Measurements from ENCODE around the gene A1CF. TPM values are rescaled to one million over a fixed set of nuclear protein-coding genes. Genes with fewer than 3 reads are reported as not detected.
"Not testable (repeated sequence)": the region's sequence is repeated elsewhere in the genome, so short reads cannot be mapped to it uniquely, and the experiment has no call there.

A1CF gene
- polyA plus RNA-seq, 2 donors: not detected

DNA sequence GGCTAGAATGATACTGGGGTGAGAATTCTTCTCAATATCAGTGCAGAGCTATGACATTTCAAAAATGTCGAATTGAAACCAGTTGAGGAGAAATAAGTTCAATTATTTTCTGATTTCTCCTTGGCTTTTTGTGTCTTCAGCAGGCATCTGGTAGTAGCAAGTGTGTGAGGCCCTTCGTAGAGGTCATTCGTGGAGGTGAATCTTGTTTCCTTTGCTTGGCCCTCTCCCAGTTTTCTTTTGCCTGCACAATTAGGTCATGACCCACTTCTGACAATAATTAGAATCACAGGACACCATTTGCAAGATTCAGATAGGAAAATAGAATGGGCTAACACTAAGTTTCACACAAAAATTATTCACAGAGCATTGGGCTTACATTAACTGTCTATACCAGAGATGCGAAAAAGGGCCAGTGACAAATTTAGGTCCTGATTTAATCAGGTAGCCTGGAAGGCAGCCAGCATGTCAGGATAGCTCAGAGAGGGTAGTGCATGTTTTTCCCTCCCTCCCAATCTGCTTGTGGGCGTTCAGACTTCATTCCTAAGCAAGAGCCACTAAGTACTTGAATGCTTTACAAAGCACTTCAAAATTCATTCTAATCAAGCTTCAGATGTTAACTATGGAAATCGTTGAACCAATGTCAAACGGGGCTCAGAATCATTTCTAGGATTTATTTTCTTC lies 24.0 kb upstream of the A1CF start:
- no peaks in the 10 kb centered on the region for H3K27me3 ChIP-seq (ENCODE audit: control insufficient read depth in 1 of 2, insufficient read depth in 2 of 2, low read length in 2 of 2)
- no peaks in the 10 kb centered on the region for H3K4me1 ChIP-seq (ENCODE audit: control insufficient read depth in 2 of 2, insufficient read depth in 2 of 2, low read length in 1 of 2)
- no peak overlapping the region for H3K27ac ChIP-seq (ENCODE audit: low read depth in 2 of 2, low read length in 1 of 2)
- H3K36me3 ChIP-seq (ENCODE audit: control insufficient read depth in 2 of 2, insufficient read depth in 2 of 2, low read length in 1 of 2): no peaks in the 10 kb centered on the region
- H3K9me3 ChIP-seq (ENCODE audit: control insufficient read depth in 2 of 2, insufficient read depth in 1 of 2, low read depth in 1 of 2, low read length in 1 of 2): no peaks in the 10 kb centered on the region
- 85% methylated on average over 7 of the region's 7 CpGs for WGBS, 2 donors
- H3K4me3 ChIP-seq (ENCODE audit: low read depth in 1 of 2, low read length in 2 of 2): no peak overlapping the region

DNA sequence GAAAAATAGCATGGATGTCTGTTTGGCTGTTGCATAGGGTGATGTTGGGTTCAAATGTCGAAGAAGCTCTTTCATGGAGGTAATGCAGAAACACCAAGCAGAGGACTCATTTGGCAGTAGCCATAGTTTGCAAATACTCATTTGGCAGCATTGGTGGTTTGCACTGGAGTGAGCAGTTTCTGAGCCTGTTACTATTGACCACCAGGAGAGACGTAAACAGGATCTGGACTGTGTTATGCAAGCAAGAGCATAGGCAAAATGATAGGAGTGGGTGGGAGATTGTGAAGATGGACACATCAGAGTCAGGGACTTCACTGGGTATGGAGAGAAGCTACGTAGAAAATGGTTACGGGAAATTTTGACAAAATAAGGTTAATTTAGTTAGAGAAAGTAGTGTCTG lies 22.9 kb upstream of the A1CF start:
- no peaks in the 10 kb centered on the region for H3K27me3 ChIP-seq (ENCODE audit: control insufficient read depth in 1 of 2, insufficient read depth in 2 of 2, low read length in 2 of 2)
- no peaks in the 10 kb centered on the region for H3K36me3 ChIP-seq (ENCODE audit: control insufficient read depth in 2 of 2, insufficient read depth in 2 of 2, low read length in 1 of 2)
- no peaks in the 10 kb centered on the region for H3K9me3 ChIP-seq (ENCODE audit: control insufficient read depth in 2 of 2, insufficient read depth in 1 of 2, low read depth in 1 of 2, low read length in 1 of 2)
- no peak overlapping the region for H3K27ac ChIP-seq (ENCODE audit: low read depth in 2 of 2, low read length in 1 of 2)
- no peaks in the 10 kb centered on the region for H3K4me1 ChIP-seq (ENCODE audit: control insufficient read depth in 2 of 2, insufficient read depth in 2 of 2, low read length in 1 of 2)
- H3K4me3 ChIP-seq (ENCODE audit: low read depth in 1 of 2, low read length in 2 of 2): no peak overlapping the region
- 89 to 91% methylated on average over 4 of the region's 4 CpGs for WGBS, 2 donors

DNA sequence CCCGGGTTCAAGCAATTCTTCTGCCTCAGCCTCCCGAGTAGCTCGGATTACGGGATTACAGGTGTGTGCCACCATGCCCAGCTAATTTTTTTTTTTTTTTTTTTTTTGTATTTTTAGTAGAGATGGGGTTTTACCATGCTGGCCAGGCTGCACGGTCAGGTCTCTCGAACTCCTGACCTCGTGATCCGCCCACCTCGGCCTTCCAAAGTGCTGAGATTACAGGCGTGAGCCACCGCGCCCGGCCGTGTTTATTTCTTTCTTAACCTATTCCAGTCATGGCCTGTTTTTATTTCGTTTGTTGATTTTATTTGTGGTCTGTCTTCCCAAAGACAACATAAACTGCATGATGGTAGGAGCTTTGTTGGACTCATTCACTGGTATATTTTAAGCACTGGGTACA lies 20.4 kb upstream of the A1CF start:
- not testable (repeated sequence) for H3K27ac ChIP-seq (ENCODE audit: low read depth in 2 of 2, low read length in 1 of 2); H3K4me3 ChIP-seq (ENCODE audit: low read depth in 1 of 2, low read length in 2 of 2); H3K9me3 ChIP-seq (ENCODE audit: control insufficient read depth in 2 of 2, insufficient read depth in 1 of 2, low read depth in 1 of 2, low read length in 1 of 2); H3K27me3 ChIP-seq (ENCODE audit: control insufficient read depth in 1 of 2, insufficient read depth in 2 of 2, low read length in 2 of 2); H3K4me1 ChIP-seq (ENCODE audit: control insufficient read depth in 2 of 2, insufficient read depth in 2 of 2, low read length in 1 of 2); H3K36me3 ChIP-seq (ENCODE audit: control insufficient read depth in 2 of 2, insufficient read depth in 2 of 2, low read length in 1 of 2)
- WGBS, 2 donors: 87 to 93% methylated on average over 15 of the region's 15 CpGs

GRCh38 chr10:50896721-50897120 lies 11.3 kb upstream of the A1CF start:
- Histone ChIP-seq H3K4me3 (ENCODE audit: low read depth in 1 of 2, low read length in 2 of 2) (no peak overlapping the region), H3K4me1 (ENCODE audit: control insufficient read depth in 2 of 2, insufficient read depth in 2 of 2, low read length in 1 of 2) (no peaks in the 10 kb centered on the region), H3K27me3 (ENCODE audit: control insufficient read depth in 1 of 2, insufficient read depth in 2 of 2, low read length in 2 of 2) (no peaks in the 10 kb centered on the region), H3K27ac (ENCODE audit: low read depth in 2 of 2, low read length in 1 of 2) (no peak overlapping the region), H3K36me3 (ENCODE audit: control insufficient read depth in 2 of 2, insufficient read depth in 2 of 2, low read length in 1 of 2) (no peaks in the 10 kb centered on the region), H3K9me3 (ENCODE audit: control insufficient read depth in 2 of 2, insufficient read depth in 1 of 2, low read depth in 1 of 2, low read length in 1 of 2) (no peaks in the 10 kb centered on the region)

DNA sequence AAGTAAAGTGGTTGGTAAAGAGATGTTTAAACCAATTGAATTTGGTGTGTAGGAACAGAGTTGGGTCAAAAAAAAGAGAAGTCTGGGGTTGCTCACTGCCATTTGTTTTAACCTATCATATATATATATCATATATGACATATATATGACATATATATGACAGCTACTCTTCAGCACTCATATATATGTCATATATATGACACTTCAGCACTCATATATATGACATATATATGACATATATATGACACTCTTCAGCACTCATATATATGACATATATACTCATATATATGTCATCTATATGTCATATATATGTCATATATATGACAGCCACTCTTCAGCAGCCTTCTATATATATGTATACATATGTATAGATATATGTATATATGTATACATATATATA lies 8.9 kb upstream of the A1CF start:
- Histone ChIP-seq H3K27ac (ENCODE audit: low read depth in 2 of 2, low read length in 1 of 2) (no peak overlapping the region), H3K36me3 (ENCODE audit: control insufficient read depth in 2 of 2, insufficient read depth in 2 of 2, low read length in 1 of 2) (no peaks in the 10 kb centered on the region), H3K4me3 (ENCODE audit: low read depth in 1 of 2, low read length in 2 of 2) (no peak overlapping the region), H3K4me1 (ENCODE audit: control insufficient read depth in 2 of 2, insufficient read depth in 2 of 2, low read length in 1 of 2) (no peaks in the 10 kb centered on the region), H3K27me3 (ENCODE audit: control insufficient read depth in 1 of 2, insufficient read depth in 2 of 2, low read length in 2 of 2) (no peaks in the 10 kb centered on the region), H3K9me3 (ENCODE audit: control insufficient read depth in 2 of 2, insufficient read depth in 1 of 2, low read depth in 1 of 2, low read length in 1 of 2) (no peaks in the 10 kb centered on the region)

DNA sequence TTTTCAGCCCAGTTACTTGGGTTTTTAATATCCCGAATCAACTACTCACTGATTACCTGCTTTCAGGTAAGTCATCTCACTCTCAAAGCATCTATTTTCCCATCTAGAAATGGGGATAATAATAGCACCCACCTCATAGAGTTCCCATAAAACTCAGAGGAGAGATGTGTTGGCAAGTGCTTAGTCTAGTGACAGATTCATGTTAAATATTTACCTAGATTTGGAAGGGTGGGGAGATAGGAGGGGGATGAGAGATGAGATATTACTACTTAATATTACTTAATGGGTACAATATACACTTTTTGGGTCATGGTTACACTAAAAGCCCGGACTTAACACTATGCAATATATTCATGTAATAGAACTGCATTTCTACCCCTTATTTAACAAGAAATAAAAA lies 7.0 kb upstream of the A1CF start:
- WGBS, 2 donors: 78 to 79% methylated on average over 2 of the region's 2 CpGs
- Histone ChIP-seq H3K4me3 (ENCODE audit: low read depth in 1 of 2, low read length in 2 of 2) (no peak overlapping the region), H3K9me3 (ENCODE audit: control insufficient read depth in 2 of 2, insufficient read depth in 1 of 2, low read depth in 1 of 2, low read length in 1 of 2) (no peaks in the 10 kb centered on the region), H3K4me1 (ENCODE audit: control insufficient read depth in 2 of 2, insufficient read depth in 2 of 2, low read length in 1 of 2) (no peaks in the 10 kb centered on the region), H3K36me3 (ENCODE audit: control insufficient read depth in 2 of 2, insufficient read depth in 2 of 2, low read length in 1 of 2) (no peaks in the 10 kb centered on the region), H3K27ac (ENCODE audit: low read depth in 2 of 2, low read length in 1 of 2) (no peak overlapping the region), H3K27me3 (ENCODE audit: control insufficient read depth in 1 of 2, insufficient read depth in 2 of 2, low read length in 2 of 2) (no peaks in the 10 kb centered on the region)

- Histone ChIP-seq H3K36me3 (ENCODE audit: control insufficient read depth in 2 of 2, insufficient read depth in 2 of 2, low read length in 1 of 2) (no peaks in the 10 kb centered on the region), H3K4me1 (ENCODE audit: control insufficient read depth in 2 of 2, insufficient read depth in 2 of 2, low read length in 1 of 2) (no peaks in the 10 kb centered on the region), H3K4me3 (ENCODE audit: low read depth in 1 of 2, low read length in 2 of 2) (no peak overlapping the region), H3K27me3 (ENCODE audit: control insufficient read depth in 1 of 2, insufficient read depth in 2 of 2, low read length in 2 of 2) (no peaks in the 10 kb centered on the region), H3K27ac (ENCODE audit: low read depth in 2 of 2, low read length in 1 of 2) (no peak overlapping the region), H3K9me3 (ENCODE audit: control insufficient read depth in 2 of 2, insufficient read depth in 1 of 2, low read depth in 1 of 2, low read length in 1 of 2) (no peaks in the 10 kb centered on the region)
- 52 to 61% methylated on average over 3 of the region's 3 CpGs for WGBS, 2 donors
Observed at GRCh38 chr10:50884302-50884701, 1.1 kb downstream of the A1CF start.

DNA sequence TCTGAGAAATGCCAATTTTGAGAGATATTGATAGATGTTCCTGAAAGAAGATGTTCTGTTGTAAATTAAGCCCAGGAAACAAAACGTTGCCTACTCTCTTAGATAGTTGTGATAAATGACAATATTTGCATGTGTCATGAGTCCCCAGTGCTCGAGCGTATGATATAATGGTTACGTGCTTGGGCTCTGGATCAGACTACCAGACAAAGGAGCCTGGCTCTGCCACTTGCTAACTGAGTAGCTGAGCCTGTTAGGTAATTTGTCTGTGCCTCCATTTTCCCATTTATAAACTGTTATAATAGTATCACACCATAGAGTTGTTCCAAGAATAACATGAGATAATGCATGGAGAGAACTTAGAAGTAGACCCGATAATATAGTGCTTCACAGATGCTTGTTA lies 1.8 kb downstream of the A1CF start:
- Histone ChIP-seq H3K4me1 (ENCODE audit: control insufficient read depth in 2 of 2, insufficient read depth in 2 of 2, low read length in 1 of 2) (no peaks in the 10 kb centered on the region), H3K4me3 (ENCODE audit: low read depth in 1 of 2, low read length in 2 of 2) (no peak overlapping the region), H3K36me3 (ENCODE audit: control insufficient read depth in 2 of 2, insufficient read depth in 2 of 2, low read length in 1 of 2) (no peaks in the 10 kb centered on the region), H3K9me3 (ENCODE audit: control insufficient read depth in 2 of 2, insufficient read depth in 1 of 2, low read depth in 1 of 2, low read length in 1 of 2) (no peaks in the 10 kb centered on the region), H3K27me3 (ENCODE audit: control insufficient read depth in 1 of 2, insufficient read depth in 2 of 2, low read length in 2 of 2) (no peaks in the 10 kb centered on the region), H3K27ac (ENCODE audit: low read depth in 2 of 2, low read length in 1 of 2) (no peak overlapping the region)
- WGBS, 2 donors: 54 to 72% methylated on average over 5 of the region's 5 CpGs

DNA sequence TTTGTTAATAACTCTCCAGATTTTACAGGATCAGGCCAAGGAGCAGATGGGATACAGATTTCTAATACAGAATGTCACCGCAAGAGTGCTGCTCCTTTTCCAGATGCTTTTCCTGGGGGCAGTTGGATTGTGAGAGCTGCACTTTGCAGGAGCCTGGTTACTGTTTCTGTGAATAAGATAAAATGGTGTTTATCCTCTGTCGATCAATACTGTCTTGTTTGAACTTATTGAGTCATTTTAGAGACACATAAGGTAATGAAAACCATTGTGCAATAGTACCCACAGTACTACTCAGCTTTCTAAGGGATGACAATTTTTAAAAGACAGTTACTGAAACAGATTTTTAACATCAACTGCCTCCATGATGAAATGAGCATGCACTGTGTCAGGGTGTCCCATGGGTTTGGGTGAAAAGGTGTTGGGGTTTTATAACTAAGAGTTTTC lies 2.9 kb downstream of the A1CF start:
- H3K27ac ChIP-seq (ENCODE audit: low read depth in 2 of 2, low read length in 1 of 2): no peak overlapping the region
- H3K4me3 ChIP-seq (ENCODE audit: low read depth in 1 of 2, low read length in 2 of 2): no peak overlapping the region
- H3K4me1 ChIP-seq (ENCODE audit: control insufficient read depth in 2 of 2, insufficient read depth in 2 of 2, low read length in 1 of 2): no peaks in the 10 kb centered on the region
- H3K36me3 ChIP-seq (ENCODE audit: control insufficient read depth in 2 of 2, insufficient read depth in 2 of 2, low read length in 1 of 2): no peaks in the 10 kb centered on the region
- no peaks in the 10 kb centered on the region for H3K27me3 ChIP-seq (ENCODE audit: control insufficient read depth in 1 of 2, insufficient read depth in 2 of 2, low read length in 2 of 2)
- H3K9me3 ChIP-seq (ENCODE audit: control insufficient read depth in 2 of 2, insufficient read depth in 1 of 2, low read depth in 1 of 2, low read length in 1 of 2): no peaks in the 10 kb centered on the region
- WGBS, 2 donors: 57 to 65% methylated on average over 2 of the region's 2 CpGs

DNA sequence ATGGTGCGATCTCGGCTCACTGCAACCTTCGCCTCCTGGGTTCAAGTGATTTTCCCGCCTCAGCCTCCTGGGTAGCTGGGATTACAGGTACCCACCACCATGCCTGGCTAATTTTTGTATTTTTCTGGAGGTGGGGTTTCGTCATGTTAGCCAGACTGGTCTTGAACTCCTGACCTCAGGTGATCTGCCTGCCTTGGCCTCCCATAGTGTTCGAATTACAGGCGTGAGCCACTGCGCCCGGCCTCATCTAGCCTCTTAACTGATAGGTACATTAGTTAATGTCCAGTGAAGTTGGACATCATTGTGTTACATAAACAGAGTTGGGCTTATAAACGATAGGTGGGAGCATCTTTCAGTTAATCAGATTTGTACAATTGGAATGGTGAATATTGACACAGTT lies 4.4 kb downstream of the A1CF start:
- H3K27ac ChIP-seq (ENCODE audit: low read depth in 2 of 2, low read length in 1 of 2); H3K9me3 ChIP-seq (ENCODE audit: control insufficient read depth in 2 of 2, insufficient read depth in 1 of 2, low read depth in 1 of 2, low read length in 1 of 2); H3K4me3 ChIP-seq (ENCODE audit: low read depth in 1 of 2, low read length in 2 of 2); H3K36me3 ChIP-seq (ENCODE audit: control insufficient read depth in 2 of 2, insufficient read depth in 2 of 2, low read length in 1 of 2); H3K27me3 ChIP-seq (ENCODE audit: control insufficient read depth in 1 of 2, insufficient read depth in 2 of 2, low read length in 2 of 2); H3K4me1 ChIP-seq (ENCODE audit: control insufficient read depth in 2 of 2, insufficient read depth in 2 of 2, low read length in 1 of 2): not testable (repeated sequence)
- WGBS, 2 donors: 89 to 92% methylated on average over 10 of the region's 10 CpGs

Data from esophagus (tissue), 2 donors.